ENCODE results near the gene UPK1A.

DNA sequence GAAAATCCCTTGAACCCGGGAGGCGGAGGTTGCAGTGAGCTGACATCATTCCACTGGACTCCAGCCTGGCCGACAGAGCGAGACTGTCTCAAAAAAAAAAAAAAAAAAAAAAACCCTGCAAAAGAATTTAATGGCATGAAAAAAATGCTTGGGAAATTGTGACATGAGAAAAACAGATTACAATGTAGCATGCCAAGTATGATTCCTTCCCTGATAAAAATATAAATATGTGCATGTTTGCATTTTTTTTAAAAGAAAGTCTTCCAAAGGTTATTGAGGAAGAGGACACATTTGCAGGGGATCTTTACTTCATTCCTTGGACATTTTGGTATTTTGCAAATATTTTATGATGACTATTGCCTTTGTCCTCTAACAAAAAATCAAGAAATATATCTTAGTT lies 23.5 kb downstream of the UPK1A start:
- no peak for TF ChIP-seq POLR2A (IDR thresholded peaks at IDR 0.05; ENCODE audit: low read depth, low read length)
- TF ChIP-seq TAF1 (IDR thresholded peaks at IDR 0.05; ENCODE audit: low read depth, low read length): no peak
- no peak for TF ChIP-seq POLR2AphosphoS5 (IDR thresholded peaks at IDR 0.05; ENCODE audit: low read depth, low read length)
- no peak for TF ChIP-seq PAX5 (IDR thresholded peaks at IDR 0.05; ENCODE audit: insufficient read depth, low read length, severe bottlenecking)
